Keratinocyte (primary cell): Measurements from ENCODE around the gene CTNNA2. TPM values are rescaled to one million over a fixed set of nuclear protein-coding genes. Genes with fewer than 3 reads are reported as not detected.

Experiments used
- DNase-seq: peaks from one replicate; pipeline ENCODE4 v3.0.0-alpha.2; 2011; ENCODE audit warnings: low read depth, missing footprints, low spot score
- FAIRE-seq: peaks from 2 replicates; lab custom pipeline; 2011; peaks lifted over from hg19 to GRCh38; lab: Jason Lieb, UNC
- H2AFZ ChIP-seq: 2 replicates; pipeline ENCODE4 v1.6.0; 2012; ENCODE audit warnings: low read length, control low read depth, inconsistent platforms; ENCODE audit not compliant: control insufficient read depth
- H3K27ac ChIP-seq: 2 replicates; pipeline ENCODE4 v1.5.1; 2011; ENCODE audit warnings: low read length; ENCODE audit not compliant: control insufficient read depth, insufficient read depth
- H3K27me3 ChIP-seq: 3 replicates; pipeline ENCODE4 v1.6.0; 2011; ENCODE audit warnings: low read length; ENCODE audit not compliant: control insufficient read depth, insufficient read depth; ENCODE audit errors: extremely low read depth
- H3K36me3 ChIP-seq, 2 experiments: 2 replicates in 1 of 2; 3 replicates in 1 of 2; pipeline ENCODE4 v1.5.1; 2011; ENCODE audit warnings: low read length in 2 of 2, mild to moderate bottlenecking in 1 of 2; ENCODE audit not compliant: control insufficient read depth in 2 of 2, insufficient read depth in 2 of 2; ENCODE audit errors: extremely low read depth in 1 of 2
- H3K4me1 ChIP-seq: 3 replicates; pipeline ENCODE4 v1.5.1; 2011; ENCODE audit warnings: low read length; ENCODE audit not compliant: control insufficient read depth, insufficient read depth; ENCODE audit errors: extremely low read depth
- H3K4me2 ChIP-seq: 3 replicates; pipeline ENCODE4 v1.6.0; 2011; ENCODE audit warnings: low read depth, low read length; ENCODE audit not compliant: control insufficient read depth, insufficient read depth; ENCODE audit errors: extremely low read depth
- H3K4me3 ChIP-seq, 3 experiments: fragments of 200-600 bp in 1 of 3; sonication (generic) in 1 of 3; 2 replicates in 2 of 3; 3 replicates in 1 of 3; pipeline ENCODE4 v1.5.1; 2011 to 2016; ENCODE audit warnings: low read length in 3 of 3, mild to moderate bottlenecking in 3 of 3, control low read depth in 2 of 3, inconsistent platforms in 1 of 3, low read depth in 1 of 3, mixed read lengths in 1 of 3, mixed run types in 1 of 3, moderate library complexity in 1 of 3; ENCODE audit not compliant: control insufficient read depth in 2 of 3, insufficient read depth in 2 of 3; ENCODE audit errors: extremely low read depth in 1 of 3
- H3K79me2 ChIP-seq: 2 replicates; pipeline ENCODE4 v1.6.0; 2012; ENCODE audit warnings: low read length; ENCODE audit not compliant: control insufficient read depth, insufficient read depth
- H3K9ac ChIP-seq: 3 replicates; pipeline ENCODE4 v1.6.0; 2011; ENCODE audit warnings: low read length; ENCODE audit not compliant: control insufficient read depth, insufficient read depth; ENCODE audit errors: extremely low read depth
- H3K9me1 ChIP-seq: 3 replicates; pipeline ENCODE4 v1.6.0; 2011; ENCODE audit warnings: low read length; ENCODE audit not compliant: control insufficient read depth, insufficient read depth; ENCODE audit errors: extremely low read depth
- H3K9me3 ChIP-seq: 2 replicates; pipeline ENCODE4 v1.5.1; 2012; ENCODE audit warnings: low read depth, low read length; ENCODE audit not compliant: control insufficient read depth
- H4K20me1 ChIP-seq: 3 replicates; pipeline ENCODE4 v1.6.0; 2011; ENCODE audit warnings: low read length; ENCODE audit not compliant: control insufficient read depth, insufficient read depth; ENCODE audit errors: extremely low read depth
- EZH2 ChIP-seq: IDR thresholded peaks from one replicate; pipeline ENCODE4 v1.6.1; 2012; ENCODE audit warnings: inconsistent platforms, mild to moderate bottlenecking, low read length, moderate library complexity
- dilution Hi-C: fragments of 300-500 bp; cut with MboI; formaldehyde crosslinking; loops from one replicate; pipeline ENCODE4 v1.7.0; 2020; ENCODE audit warnings: low sequenced_read_pairs; ENCODE audit not compliant: extremely low pct_ligation_motif_present
- polyA plus RNA-seq, 5 experiments: library from polyadenylated mRNA; depleted of rRNA in 3 of 5; stranded (reverse) in 3 of 5; stranded (forward) in 1 of 5; unstranded in 1 of 5; fragments of >200 nt; gene quantifications; 1 replicate in 1 of 5; 2 replicates in 3 of 5; 3 replicates in 1 of 5; pipeline versions ENCODE4 v1.2.1 to v1.2.3, GENCODE V29; 2011 to 2012; ENCODE audit warnings: missing spikeins in 2 of 5, low read depth in 1 of 5, low replicate concordance in 1 of 5
- TF ChIP-seq, protein P1 (sequence below), 3 experiments: IDR thresholded peaks in 1 of 3; conservative IDR thresholded peaks in 1 of 3; optimal IDR thresholded peaks in 1 of 3; 2 replicates in 2 of 3; 3 replicates in 1 of 3; pipeline versions ENCODE3 to v1.5.1; 2011; ENCODE audit warnings: low read length in 3 of 3, mild to moderate bottlenecking in 3 of 3, moderate library complexity in 2 of 3, control low read depth in 1 of 3, inconsistent platforms in 1 of 3; ENCODE audit not compliant: insufficient read depth in 2 of 3; ENCODE audit errors: extremely low read depth in 1 of 3

Gene CTNNA2
- polyA plus RNA-seq, 1 donor (not counting 4 experiments of a cell fraction or from before 2014, with no cell fraction given): not detected

DNA sequence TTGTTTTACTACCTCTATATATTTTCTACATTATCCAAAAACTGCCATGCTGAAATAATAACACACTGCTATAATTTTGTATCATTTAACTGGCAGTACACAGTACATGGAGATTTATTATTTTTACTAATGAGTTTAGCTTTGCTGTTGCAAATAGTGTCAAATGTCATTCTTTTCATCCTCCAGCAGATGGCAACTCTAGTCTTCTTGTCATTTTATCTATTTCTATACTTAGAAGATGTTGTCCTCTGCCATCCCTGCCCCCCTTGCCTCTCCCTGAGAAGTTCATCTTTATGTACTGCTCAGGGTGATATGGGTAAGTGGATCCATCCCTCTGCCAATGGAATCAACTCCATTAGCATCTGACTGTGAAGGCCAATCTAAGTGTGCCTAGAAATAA is 813.4 kb downstream of the CTNNA2 start:
- Histone ChIP-seq H3K27ac (no peak overlapping the region), H3K4me2 (no peak overlapping the region), H3K27me3 (peaks cover 10% of the 10 kb centered on the region), H3K36me3 (no peaks in the 10 kb centered on the region), H3K9ac (no peak overlapping the region), H3K4me3 (no peak overlapping the region), H3K9me3 (no peaks in the 10 kb centered on the region), H3K79me2 (no peaks in the 10 kb centered on the region), H4K20me1 (no peaks in the 10 kb centered on the region), H3K4me1 (no peaks in the 10 kb centered on the region), H3K9me1 (no peaks in the 10 kb centered on the region), H2AFZ (no peak overlapping the region)
- FAIRE-seq (no peak), DNase-seq (no peak)
- TF ChIP-seq EZH2: no peak
- TF ChIP-seq, protein P1, sequence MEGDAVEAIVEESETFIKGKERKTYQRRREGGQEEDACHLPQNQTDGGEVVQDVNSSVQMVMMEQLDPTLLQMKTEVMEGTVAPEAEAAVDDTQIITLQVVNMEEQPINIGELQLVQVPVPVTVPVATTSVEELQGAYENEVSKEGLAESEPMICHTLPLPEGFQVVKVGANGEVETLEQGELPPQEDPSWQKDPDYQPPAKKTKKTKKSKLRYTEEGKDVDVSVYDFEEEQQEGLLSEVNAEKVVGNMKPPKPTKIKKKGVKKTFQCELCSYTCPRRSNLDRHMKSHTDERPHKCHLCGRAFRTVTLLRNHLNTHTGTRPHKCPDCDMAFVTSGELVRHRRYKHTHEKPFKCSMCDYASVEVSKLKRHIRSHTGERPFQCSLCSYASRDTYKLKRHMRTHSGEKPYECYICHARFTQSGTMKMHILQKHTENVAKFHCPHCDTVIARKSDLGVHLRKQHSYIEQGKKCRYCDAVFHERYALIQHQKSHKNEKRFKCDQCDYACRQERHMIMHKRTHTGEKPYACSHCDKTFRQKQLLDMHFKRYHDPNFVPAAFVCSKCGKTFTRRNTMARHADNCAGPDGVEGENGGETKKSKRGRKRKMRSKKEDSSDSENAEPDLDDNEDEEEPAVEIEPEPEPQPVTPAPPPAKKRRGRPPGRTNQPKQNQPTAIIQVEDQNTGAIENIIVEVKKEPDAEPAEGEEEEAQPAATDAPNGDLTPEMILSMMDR (optimal IDR thresholded peaks at IDR 0.05 in 1 of 3, IDR thresholded peaks at IDR 0.05 in 1 of 3, conservative IDR thresholded peaks at IDR 0.05 in 1 of 3; ENCODE audit: extremely low read depth in 1 of 3, insufficient read depth in 2 of 3, low read length in 3 of 3): peak in 1 of 3 experiments; percentile 15
- dilution Hi-C loops: no loop called here

DNA sequence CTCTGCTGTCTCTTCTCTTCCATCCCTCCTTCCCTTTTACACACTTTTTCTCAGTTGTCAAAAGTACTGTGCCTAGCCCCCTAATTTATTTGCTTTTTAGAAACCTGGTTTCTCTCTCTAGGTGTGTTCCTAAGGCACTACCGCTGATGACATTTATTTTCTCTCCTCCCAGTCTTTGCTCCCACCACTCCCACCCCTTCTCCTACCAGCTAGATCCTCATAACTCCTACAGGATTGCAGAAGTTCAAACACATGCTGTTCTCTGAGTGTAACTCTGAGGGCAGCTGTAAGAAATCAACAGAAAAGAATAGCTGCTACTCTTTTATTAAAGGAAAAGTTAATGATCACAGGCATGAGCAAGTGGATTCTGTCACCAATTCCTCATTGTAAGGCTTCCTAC is 814.0 kb downstream of the CTNNA2 start:
- H3K9me1 ChIP-seq: no peaks in the 10 kb centered on the region
- no peak for FAIRE-seq
- H3K79me2 ChIP-seq: no peaks in the 10 kb centered on the region
- TF ChIP-seq, protein P1 (optimal IDR thresholded peaks at IDR 0.05 in 1 of 3, IDR thresholded peaks at IDR 0.05 in 1 of 3, conservative IDR thresholded peaks at IDR 0.05 in 1 of 3; ENCODE audit: extremely low read depth in 1 of 3, insufficient read depth in 2 of 3, low read length in 3 of 3): no peak
- TF ChIP-seq EZH2: no peak
- H3K36me3 ChIP-seq: no peaks in the 10 kb centered on the region
- no peak overlapping the region for H3K4me3 ChIP-seq
- no peak overlapping the region for H2AFZ ChIP-seq
- no peaks in the 10 kb centered on the region for H4K20me1 ChIP-seq
- H3K9me3 ChIP-seq: no peaks in the 10 kb centered on the region
- peaks cover 10% of the 10 kb centered on the region for H3K27me3 ChIP-seq
- no peak overlapping the region for H3K4me2 ChIP-seq
- H3K27ac ChIP-seq: no peak overlapping the region
- no peak for DNase-seq
- dilution Hi-C loops: no loop called here
- H3K9ac ChIP-seq: no peak overlapping the region
- H3K4me1 ChIP-seq: no peaks in the 10 kb centered on the region
